GM19372 (cell line): Measurements from ENCODE around the gene ZNF714.
"Not testable (repeated sequence)": the region's sequence is repeated elsewhere in the genome, so short reads cannot be mapped to it uniquely, and the experiment has no call there.

ENCODE experiments used
- ATAC-seq: cut with Tn5 transposase; IDR thresholded peaks from one replicate; pipeline ENCODE4 v1.9.1; 2021; ENCODE audit warnings: mild to moderate bottlenecking, low read depth, moderate library complexity; ENCODE audit not compliant: unreplicated experiment

Gene ZNF714

GRCh38 chr19:21128901-21129698, 47.1 kb downstream of the ZNF714 start:
- ATAC-seq, result no peak

DNA sequence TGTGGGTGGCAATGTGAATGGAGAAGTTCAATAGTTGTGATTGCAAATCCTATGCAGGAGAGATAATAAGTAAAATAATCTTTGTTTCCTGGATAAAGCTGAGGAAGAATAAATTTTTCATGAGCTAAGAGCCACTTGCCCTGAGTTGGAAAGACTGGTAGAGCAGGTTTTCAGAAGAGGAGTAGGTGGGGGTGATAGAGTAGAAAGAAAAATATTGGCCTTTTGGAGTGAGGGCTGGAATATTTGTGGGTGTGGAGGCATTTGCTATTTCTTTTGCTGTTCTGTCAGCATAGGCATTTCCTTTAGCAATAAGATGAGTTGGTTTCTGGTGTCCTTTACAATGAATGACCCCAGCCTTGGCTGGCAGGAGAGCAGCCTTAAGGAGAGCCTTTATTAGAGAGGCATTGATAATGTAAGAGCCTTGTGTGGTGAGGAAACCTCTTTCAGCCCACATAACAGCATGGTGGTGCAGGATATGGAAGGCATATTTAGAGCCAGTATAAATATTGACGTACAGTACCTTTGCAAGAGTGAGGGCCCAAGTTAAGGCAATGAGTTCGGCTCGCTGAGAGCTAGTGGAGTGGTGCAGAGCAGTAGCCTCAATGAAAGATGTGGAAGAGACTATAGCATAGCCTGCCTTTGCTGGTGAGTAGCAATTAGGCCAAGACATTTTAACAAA, 48.2 kb downstream of the ZNF714 start:
- ATAC-seq, result no peak

DNA sequence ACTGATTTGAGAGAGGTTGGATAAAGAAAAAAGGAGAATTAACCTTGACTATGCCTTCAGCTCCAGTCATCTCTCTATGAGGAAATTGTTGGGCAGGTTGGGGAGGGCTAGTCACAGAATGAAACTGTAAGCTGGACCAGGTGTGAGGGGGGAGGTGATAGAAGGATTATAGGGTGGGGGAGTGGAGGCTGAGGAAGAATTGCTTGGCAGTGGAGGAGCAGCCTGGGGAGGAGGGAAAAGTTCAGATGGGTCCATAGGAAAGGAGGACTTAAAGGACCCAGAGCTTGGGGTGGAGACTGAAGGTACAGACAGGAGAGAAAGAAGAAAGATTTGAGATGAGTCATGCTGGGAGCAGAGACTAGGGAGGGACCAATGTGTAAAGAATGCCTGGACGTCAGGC, 51.6 kb downstream of the ZNF714 start:
- ATAC-seq, result no peak

- no peak for ATAC-seq
Measured at GRCh38 chr19:21134934-21135366, 52.9 kb downstream of the ZNF714 start.

DNA sequence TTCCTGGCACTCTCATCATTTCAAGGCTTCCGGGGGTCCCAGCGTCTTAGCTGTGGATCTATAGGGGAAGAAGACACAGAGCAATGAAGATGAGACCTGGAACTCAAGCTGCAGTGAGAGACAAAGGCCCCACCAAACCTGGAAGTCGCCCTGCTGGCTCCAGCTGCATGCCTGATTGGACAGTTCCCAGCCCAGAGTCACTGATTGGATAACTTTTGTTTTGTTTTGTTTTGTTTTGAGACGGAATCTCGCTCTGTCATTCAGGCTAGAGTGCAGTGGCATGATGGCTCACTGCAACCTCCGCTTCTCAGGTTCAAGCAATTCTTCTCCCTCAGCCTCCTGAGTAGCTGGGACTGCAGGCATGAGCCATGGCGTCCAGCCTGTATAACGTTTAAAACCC, 53.4 kb downstream of the ZNF714 start:
- ATAC-seq, result no peak

DNA sequence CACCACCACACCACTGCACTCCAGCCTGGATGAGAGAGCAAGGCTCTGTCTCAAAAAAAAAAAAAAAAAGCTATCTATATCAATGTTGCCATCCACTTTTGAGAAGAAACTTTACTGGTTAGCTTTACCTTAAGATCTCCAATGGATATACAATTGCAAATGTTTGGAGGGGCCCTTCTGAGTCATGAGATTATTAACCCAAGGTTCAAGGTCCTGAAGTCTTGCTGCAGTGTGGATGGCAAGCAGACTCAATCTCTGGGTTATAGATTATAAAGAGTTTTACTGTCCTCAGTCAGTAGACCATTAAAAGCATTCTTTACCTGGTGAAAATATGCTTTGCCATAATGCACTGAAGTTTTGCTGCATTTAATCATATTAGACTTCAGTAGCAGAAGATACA, 56.1 kb downstream of the ZNF714 start:
- no peak for ATAC-seq

- not testable (repeated sequence) for ATAC-seq
Measured at GRCh38 chr19:21141006-21141405, 59.0 kb downstream of the ZNF714 start.

DNA sequence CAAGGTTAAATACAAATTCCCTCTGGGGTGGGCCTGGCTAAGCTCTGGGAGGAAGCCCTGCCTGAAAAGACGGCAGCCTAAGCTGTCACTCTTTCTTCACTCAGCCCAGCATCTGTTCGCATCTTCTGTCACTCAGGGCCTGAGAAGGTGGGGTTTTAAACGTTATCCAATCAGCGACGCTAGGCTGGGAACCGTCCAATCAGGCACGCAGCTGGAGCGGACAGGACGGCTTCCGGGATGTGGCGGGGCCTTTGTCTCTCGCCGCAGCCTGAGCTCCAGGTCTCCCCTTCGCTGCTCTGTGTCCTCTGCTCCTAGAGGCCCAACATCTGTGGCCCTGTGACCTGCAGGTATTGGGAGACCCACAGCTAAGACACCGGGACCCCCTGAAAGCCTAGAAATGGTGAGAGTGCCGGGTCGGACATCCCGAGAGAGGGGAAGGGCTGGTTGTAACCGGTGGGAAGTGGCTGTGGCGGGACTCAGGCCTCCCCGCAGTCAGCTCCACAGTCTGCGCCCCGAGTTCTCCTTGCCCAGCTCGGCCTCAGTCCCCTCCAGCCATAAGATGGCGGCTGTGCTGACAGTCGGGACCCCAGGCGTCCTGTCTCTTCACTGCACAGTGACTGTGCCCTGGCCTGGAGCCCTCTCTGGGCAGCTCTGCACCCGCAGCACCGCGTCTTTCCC, 59.9 kb downstream of the ZNF714 start, which contains the start of gene ZNF431:
TSS of gene ZNF431 (plus strand) at position 254 of the 678 bp plus-strand sequence. CDS start at position 398, 144 bp downstream.
- ATAC-seq, result peak; percentile 97

- ATAC-seq, result no peak
Measured at GRCh38 chr19:21143428-21143827, 61.4 kb downstream of the ZNF714 start.

DNA sequence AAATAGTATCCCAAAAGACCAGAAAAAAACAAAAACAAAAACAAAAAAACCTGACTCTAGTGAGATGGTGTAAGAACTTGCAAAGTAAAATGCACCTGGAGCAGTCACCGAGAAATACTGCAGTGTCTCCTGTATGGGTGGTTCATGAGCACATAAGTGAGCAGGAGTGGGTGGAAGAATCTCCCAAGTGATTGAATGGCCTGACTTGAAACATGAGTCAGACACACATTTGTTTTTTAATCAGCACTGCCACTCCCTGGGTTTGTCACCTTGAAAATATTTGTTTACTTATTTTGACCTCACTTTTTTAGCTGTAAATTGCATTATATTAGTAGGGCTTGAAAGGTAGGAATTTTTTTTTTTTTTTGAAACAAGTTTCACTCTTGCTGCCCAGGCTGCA, 61.9 kb downstream of the ZNF714 start:
- ATAC-seq, result no peak

GRCh38 chr19:21147540-21147939, 65.5 kb downstream of the ZNF714 start:
- no peak for ATAC-seq

DNA sequence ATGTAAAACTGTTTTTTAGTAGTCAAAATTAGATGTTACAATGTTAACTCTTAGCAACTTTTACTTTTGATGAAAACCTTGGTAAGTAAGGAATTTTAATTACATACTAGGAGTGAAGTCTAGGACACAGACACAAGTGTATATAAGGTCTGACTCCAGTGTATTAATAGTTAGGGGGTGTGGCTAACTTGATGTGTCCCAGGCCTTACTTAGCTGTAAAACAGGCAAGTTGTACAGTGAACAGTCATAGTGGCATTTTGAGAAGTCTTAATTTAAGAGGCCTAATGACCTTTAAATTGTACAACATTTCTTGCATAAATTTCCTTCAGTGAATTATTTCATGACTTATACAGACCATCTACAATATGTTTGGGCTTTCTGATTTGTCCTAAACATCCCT, 66.7 kb downstream of the ZNF714 start:
- ATAC-seq, result no peak

DNA sequence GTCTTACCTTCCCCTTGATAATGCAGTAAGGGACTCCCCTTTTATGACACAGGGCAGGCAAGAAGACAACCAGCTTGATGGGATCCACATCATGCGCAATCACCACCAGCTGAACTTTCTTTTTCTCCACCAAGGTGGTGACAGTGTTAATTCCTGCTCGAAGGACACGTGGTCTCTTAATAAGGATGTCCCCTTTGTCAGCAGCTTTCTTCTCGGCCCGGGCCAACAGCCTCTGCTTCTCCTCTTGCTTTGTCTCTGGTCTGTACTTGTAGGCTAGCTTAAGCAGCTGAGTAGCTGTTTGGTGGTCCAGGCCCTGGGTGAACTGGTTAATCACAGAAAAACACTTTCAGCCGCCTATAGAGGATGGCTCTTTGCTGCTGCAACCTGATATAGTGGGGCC, 67.9 kb downstream of the ZNF714 start:
- no peak for ATAC-seq

DNA sequence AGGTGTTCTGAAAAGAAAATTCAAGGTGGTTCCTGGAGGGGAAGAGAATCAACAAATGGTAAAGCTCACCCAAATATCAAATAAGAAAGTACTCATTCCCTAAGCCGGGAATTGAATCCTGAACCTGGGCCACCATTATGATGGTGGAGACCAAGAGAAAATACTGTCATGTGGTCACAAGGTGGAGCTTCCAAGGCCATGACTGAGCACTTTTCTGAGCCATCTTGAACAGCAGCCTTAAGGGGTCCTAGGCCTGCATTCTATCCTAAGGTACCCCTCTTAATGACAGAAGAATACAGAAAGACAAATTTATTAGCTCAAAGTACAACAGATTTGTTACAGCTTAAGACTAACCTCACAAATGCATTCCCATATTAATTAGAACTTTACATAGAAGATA, 69.5 kb downstream of the ZNF714 start:
- ATAC-seq, result no peak

DNA sequence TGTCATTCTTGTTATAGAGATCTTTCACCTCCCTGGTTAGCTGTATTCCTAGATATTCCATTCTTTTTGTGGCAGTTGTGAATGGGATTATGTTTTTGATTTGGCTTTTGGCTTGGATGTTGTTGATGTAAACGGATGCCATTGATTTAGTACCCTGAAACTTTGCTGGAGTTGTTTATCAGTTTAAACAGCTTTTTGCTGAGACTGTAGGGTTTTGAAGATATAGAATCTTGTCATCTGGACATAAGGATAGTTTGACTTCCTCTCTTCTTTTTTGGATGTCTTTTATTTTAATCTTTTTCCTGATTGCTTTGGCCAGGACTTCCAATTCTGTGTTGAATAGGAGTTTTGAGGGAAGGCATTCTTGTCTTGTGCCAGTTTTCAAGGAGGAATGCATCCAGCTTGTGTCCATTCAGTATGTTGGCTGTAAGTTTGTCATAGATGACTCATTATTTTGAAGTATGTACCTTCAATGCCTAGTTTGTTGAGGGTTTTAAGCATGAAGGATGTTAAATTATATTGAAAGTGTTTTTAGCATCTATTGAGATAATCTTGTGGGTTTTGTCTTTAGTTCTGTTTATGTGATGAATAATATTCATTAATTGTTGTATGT, 76.6 kb downstream of the ZNF714 start:
- ATAC-seq, result no peak

- ATAC-seq, result no peak
Measured at GRCh38 chr19:21164541-21164940, 82.5 kb downstream of the ZNF714 start.

- ATAC-seq, result no peak
Measured at GRCh38 chr19:21166436-21166835, 84.4 kb downstream of the ZNF714 start.
